ENCODE results near the gene OR8B12.

Gene OR8B12

GRCh38 chr11:124543554-124543953, at the start of gene OR8B12:
Gene OR8B12 (minus strand): TSS chr11:124543654. CDS start chr11:124543654, 0 bp downstream.
- no peak for DNase-seq (ENCODE audit: low read depth in 2 of 3, low spot score in 2 of 3)

GRCh38 chr11:124592627-124593026, 49.2 kb upstream of the OR8B12 start:
- DNase-seq (ENCODE audit: low read depth in 2 of 3, low spot score in 2 of 3), result no peak

GRCh38 chr11:124591430-124591829, 48.0 kb upstream of the OR8B12 start:
- no peak for DNase-seq (ENCODE audit: low read depth in 2 of 3, low spot score in 2 of 3)

DNA sequence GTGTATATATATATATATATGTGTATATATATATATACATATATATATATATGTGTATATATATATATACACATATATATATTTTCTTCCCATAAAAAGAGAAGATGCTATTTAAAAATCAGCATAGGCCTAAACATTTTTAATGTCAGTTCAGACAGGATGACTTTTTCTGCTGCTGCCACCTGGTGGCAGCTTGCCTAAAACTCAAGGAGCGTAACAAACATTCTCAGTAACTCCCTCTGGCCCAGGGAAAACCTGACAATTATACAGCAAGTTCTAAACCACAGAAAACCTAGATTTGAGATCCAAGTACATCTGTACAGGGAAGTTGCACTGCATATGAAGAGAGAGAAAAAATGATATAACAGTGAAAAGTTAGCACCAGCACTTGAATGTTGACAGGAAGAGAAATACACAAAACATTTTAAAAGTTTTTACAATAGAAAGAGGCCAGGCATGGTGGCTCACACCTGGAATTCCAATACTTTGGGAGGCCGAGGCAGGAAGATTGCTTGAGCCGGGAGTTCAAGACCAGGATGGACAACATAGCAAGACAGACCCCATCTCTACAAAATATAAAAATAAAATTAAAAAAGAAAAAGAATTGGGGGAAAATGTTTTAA, 42.9 kb upstream of the OR8B12 start:
- DNase-seq (ENCODE audit: low read depth in 2 of 3, low spot score in 2 of 3), result no peak

DNA sequence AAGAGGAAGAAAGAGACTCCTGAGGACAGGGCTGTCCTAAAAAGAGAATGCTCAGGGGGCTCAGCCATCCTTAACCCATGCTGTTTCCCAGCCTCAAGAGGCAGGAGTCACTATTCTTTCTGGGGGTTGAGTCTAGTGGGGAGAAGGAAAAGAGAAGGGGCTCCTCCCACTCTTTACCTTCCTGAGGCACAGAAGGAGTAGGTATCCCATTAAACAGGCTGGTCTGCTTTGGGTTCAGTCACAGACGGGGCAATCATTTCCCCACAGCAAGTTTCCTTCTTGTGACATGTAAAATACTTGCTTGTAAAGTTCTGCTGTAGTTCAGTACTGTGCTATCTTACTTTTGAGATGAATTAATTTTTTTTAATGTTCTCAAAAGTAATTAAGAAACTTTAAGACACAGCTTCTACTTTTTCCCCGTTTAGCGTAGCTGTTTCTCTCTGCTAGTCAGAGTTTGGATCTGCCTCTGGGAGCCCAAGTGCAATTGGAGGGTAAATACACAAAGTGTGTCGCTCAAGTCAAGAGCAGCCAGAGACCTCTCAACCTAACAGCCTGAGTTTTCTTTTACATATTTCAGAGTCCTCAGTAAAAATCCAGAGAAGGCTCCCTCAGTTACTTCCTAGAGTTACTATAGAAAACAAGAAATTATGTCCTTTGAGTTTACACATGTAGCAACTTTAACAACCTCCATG, 41.4 kb upstream of the OR8B12 start:
- DNase-seq (ENCODE audit: low read depth in 2 of 3, low spot score in 2 of 3), result no peak

- no peak for DNase-seq (ENCODE audit: low read depth in 2 of 3, low spot score in 2 of 3)
These were observed 40.3 kb upstream of the OR8B12 start for GRCh38 chr11:124583781-124584180.

DNA sequence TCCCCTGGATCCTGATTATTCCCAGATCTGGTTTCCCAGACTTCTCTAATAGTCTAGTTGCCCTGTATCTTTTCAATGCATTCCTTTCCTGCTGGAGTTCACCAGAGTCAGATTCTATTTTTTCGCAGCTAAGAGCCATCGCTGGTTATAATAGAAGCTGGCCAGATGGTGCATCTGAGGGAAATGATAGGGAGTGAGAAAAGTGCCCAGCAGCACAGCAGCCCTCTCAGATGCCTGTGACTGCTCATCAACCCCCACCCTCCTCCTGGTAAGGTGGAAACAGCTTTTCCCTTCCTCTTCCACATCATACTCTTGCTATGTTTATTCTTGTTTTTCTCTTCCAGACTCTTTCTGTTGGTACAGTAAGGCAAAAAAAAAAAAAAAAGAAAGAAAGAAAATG, 39.1 kb upstream of the OR8B12 start:
- no peak for DNase-seq (ENCODE audit: low read depth in 2 of 3, low spot score in 2 of 3)

- no peak for DNase-seq (ENCODE audit: low read depth in 2 of 3, low spot score in 2 of 3)
These were observed 38.4 kb upstream of the OR8B12 start for GRCh38 chr11:124581817-124582216.

- no peak for DNase-seq (ENCODE audit: low read depth in 2 of 3, low spot score in 2 of 3)
These were observed 35.3 kb upstream of the OR8B12 start for GRCh38 chr11:124578761-124579160.

DNA sequence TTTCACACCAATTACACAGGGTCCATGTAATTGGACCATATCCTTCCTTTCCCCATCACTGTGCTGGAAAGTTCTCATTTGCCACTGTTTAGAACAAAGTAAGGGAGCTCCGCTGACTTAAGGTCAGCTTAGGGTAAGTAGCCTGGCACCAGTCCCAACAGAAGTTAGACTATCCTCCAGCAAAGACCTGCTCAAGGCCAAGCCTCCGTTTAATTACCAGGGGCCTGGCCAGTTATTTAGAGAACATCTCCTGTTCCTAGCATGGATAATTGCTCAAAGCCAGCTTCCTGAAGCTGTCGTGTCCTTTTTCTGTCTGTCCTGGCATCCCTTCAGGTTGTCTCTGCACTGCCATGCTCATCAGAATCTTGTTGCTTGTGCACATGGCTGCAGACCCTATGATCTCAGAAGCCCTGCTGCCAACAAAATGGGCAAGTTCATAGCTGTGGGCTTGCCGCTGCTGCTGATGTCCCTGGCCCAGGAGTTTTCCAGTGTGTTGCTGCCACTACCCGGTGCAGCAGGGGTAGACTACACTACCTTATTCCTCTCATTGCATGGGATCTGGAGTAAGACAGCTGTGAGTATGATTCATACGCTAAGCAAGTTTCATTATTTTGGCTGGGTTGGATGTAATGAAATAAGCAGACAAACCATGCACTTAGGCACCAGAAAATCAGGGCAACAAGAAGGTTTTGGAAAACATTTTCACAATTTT, 34.4 kb upstream of the OR8B12 start:
- no peak for DNase-seq (ENCODE audit: low read depth in 2 of 3, low spot score in 2 of 3)

DNA sequence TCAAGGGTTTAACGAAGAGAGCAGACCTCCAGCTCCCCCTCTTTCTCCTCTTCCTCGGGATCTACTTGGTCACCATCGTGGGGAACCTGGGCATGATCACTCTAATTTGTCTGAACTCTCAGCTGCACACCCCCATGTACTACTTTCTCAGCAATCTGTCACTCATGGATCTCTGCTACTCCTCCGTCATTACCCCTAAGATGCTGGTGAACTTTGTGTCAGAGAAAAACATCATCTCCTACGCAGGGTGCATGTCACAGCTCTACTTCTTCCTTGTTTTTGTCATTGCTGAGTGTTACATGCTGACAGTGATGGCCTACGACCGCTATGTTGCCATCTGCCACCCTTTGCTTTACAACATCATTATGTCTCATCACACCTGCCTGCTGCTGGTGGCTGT, 26.7 kb upstream of the OR8B12 start:
- no peak for DNase-seq (ENCODE audit: low read depth in 2 of 3, low spot score in 2 of 3)

- DNase-seq (ENCODE audit: low read depth in 2 of 3, low spot score in 2 of 3), result no peak
These were observed 26.2 kb upstream of the OR8B12 start, which contains the start of gene OR8A1 for GRCh38 chr11:124569697-124570096. Gene OR8A1 (plus strand): TSS chr11:124569997. CDS start chr11:124570120, 123 bp downstream.

GRCh38 chr11:124556828-124557227, 13.4 kb upstream of the OR8B12 start:
- no peak for DNase-seq (ENCODE audit: low read depth in 2 of 3, low spot score in 2 of 3)

DNA sequence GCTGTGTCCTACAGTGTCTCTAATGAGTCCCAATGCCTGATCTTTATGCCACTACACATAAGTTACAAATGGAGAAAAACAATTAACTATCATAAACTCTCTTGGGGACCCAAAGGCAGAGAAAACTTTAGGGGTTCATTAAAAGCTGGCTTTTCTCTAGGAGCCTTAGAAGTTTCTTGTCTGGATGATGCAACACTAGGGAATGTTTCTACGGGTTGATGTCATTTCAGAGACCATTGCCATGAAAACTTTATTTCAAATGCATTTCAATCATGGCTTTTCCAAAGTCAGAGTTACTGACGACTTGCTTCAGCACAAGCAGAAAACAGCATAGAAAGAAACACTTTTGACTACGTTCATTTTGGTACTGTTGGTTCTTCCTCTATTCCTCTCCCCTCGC, 8.5 kb upstream of the OR8B12 start:
- DNase-seq (ENCODE audit: low read depth in 2 of 3, low spot score in 2 of 3), result no peak

- DNase-seq (ENCODE audit: low read depth in 2 of 3, low spot score in 2 of 3), result no peak
These were observed 7.7 kb upstream of the OR8B12 start for GRCh38 chr11:124551189-124551588.

DNA sequence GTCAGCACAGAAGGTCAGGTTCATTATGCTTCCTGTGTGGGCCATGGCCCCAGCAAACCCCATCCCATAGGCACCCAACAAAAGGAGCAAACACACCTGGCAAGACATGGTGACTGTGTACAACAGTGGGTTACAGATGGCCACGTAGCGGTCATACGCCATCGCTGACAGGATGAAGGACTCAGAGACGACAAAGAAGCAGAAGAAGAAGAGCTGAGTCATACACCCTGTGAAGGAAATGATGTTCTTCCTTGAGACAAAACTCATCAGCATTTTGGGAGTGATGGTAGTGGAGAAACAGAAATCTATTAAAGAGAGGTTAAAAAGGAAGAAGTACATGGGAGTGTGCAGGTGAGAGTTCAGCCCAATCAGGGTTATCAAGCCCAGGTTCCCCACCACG, 309 bp downstream of the OR8B12 start:
- DNase-seq (ENCODE audit: low read depth in 2 of 3, low spot score in 2 of 3), result no peak

- no peak for DNase-seq (ENCODE audit: low read depth in 2 of 3, low spot score in 2 of 3)
These were observed 2.2 kb downstream of the OR8B12 start for GRCh38 chr11:124541204-124541603.

- no peak for DNase-seq (ENCODE audit: low read depth in 2 of 3, low spot score in 2 of 3)
These were observed 5.4 kb downstream of the OR8B12 start for GRCh38 chr11:124538019-124538418.

GRCh38 chr11:124536520-124536919, 6.9 kb downstream of the OR8B12 start:
- no peak for DNase-seq (ENCODE audit: low read depth in 2 of 3, low spot score in 2 of 3)

GRCh38 chr11:124535552-124536232, 7.8 kb downstream of the OR8B12 start:
- no peak for DNase-seq (ENCODE audit: low read depth in 2 of 3, low spot score in 2 of 3)

- no peak for DNase-seq (ENCODE audit: low read depth in 2 of 3, low spot score in 2 of 3)
These were observed 9.4 kb downstream of the OR8B12 start for GRCh38 chr11:124534051-124534450.

DNA sequence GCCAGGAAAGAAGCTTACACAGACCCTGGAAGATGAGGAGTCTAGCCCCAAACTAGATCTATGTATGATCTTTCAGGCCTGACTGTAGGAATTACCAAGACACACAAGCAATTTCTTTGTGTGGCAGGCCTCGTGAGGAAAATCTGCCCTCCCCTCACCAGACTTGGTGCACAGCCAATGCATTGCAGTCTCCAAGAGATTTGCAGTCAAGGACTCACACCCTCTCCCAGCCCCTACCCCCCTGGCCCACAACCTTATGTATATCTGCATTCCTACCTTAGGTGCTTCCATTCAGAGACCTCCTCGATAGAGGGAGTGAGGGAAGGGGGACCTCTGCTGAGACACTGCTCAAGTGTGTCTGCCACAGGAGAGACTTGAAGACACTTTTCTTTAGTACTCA, 9.8 kb downstream of the OR8B12 start:
- no peak for DNase-seq (ENCODE audit: low read depth in 2 of 3, low spot score in 2 of 3)

Data from activated CD8-positive, alpha-beta memory T cell treated with anti-CD3 and anti-CD28 coated beads for 48 hours (primary cell).